Body of pancreas (tissue), 4 donors: ENCODE results near the gene HHAT. TPM values are rescaled to one million over a fixed set of nuclear protein-coding genes. Genes with fewer than 3 reads are reported as not detected.

Experiments
- ATAC-seq: fragments of 150-250 bp; one replicate; pipeline ENCODE4 v1.9.1; 2016
- DNase-seq, 4 donors: peaks; one replicate each; pipeline ENCODE4 v3.0.0-alpha.2; 2019
- H3K27ac ChIP-seq, 4 donors: fragments of 200-600 bp; sonication (generic); 1 replicate in 3 of 4; 2 replicates in 1 of 4; pipeline versions ENCODE4 v1.5.1 to v1.6.1; 2016 to 2019; ENCODE audit warnings: mild to moderate bottlenecking in 1 of 4, mixed read lengths in 1 of 4, moderate library complexity in 1 of 4
- H3K27me3 ChIP-seq, 2 donors: fragments of 200-600 bp; sonication (generic); one replicate each; pipeline ENCODE4 v1.6.0; 2016; ENCODE audit warnings: mild to moderate bottlenecking in 1 of 2
- H3K36me3 ChIP-seq, 2 donors: fragments of 200-600 bp; sonication (generic); replicated peaks in 1 of 2; 2 replicates each; pipeline ENCODE4 v1.5.1; 2016; ENCODE audit warnings: low read depth in 2 of 2; ENCODE audit not compliant: insufficient read depth in 1 of 2
- H3K4me1 ChIP-seq: fragments of 200-600 bp; sonication (generic); one replicate; pipeline ENCODE4 v1.6.0; 2016
- H3K4me3 ChIP-seq, 2 donors: fragments of 200-600 bp; sonication (generic); 1 replicate in 1 of 2; 2 replicates in 1 of 2; pipeline ENCODE4 v1.5.1; 2016 to 2019
- H3K9me3 ChIP-seq, 3 donors: fragments of 200-600 bp; sonication (generic); 1 replicate in 2 of 3; 2 replicates in 1 of 3; pipeline ENCODE4 v1.5.1; 2016
- POLR2A ChIP-seq, 3 donors: fragments of 450-650 bp; IDR thresholded peaks; one replicate each; pipeline ENCODE4 v1.6.1; 2016; ENCODE audit warnings: antibody characterized with exemption in 3 of 3, mild to moderate bottlenecking in 2 of 3
- WGBS, 2 donors: methylation state at CpG; one replicate each; pipeline ENCODE4 v1.1.5; 2017; 5-methylcytosine and 5-hydroxymethylcytosine counted together
- intact Hi-C: fragments of 100-400 bp; cut with DNase I; formaldehyde crosslinking; loops from one replicate; pipeline ENCODE4 v1.15.1; 2023
- total RNA-seq, 2 donors: library from RNA; depleted of rRNA; stranded (reverse); fragments of >200 nt; gene quantifications; one replicate each; pipeline ENCODE4 v1.1.0, GENCODE V29; 2016
- TF ChIP-seq, protein P1 (sequence below), 7 experiments: fragments of 450-650 bp in 4 of 7; fragments of 200-600 bp in 3 of 7; sonication (generic) in 3 of 7; IDR thresholded peaks; one replicate each; pipeline ENCODE4 v1.5.1; 2016 to 2019; ENCODE audit warnings: antibody characterized with exemption in 7 of 7

The HHAT gene
- total RNA-seq, 2 donors from 2014 or later, result 4.4 to 19.4 TPM

GRCh38 chr1:210465150-210465549, 136.4 kb downstream of the HHAT start:
- no peak for TF ChIP-seq POLR2A (IDR thresholded peaks at IDR 0.05)
- TF ChIP-seq, protein P1, sequence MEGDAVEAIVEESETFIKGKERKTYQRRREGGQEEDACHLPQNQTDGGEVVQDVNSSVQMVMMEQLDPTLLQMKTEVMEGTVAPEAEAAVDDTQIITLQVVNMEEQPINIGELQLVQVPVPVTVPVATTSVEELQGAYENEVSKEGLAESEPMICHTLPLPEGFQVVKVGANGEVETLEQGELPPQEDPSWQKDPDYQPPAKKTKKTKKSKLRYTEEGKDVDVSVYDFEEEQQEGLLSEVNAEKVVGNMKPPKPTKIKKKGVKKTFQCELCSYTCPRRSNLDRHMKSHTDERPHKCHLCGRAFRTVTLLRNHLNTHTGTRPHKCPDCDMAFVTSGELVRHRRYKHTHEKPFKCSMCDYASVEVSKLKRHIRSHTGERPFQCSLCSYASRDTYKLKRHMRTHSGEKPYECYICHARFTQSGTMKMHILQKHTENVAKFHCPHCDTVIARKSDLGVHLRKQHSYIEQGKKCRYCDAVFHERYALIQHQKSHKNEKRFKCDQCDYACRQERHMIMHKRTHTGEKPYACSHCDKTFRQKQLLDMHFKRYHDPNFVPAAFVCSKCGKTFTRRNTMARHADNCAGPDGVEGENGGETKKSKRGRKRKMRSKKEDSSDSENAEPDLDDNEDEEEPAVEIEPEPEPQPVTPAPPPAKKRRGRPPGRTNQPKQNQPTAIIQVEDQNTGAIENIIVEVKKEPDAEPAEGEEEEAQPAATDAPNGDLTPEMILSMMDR (IDR thresholded peaks at IDR 0.05), result no peak
- intact Hi-C loops, result no loop called here
- H3K27me3 ChIP-seq, result no peaks in the 10 kb centered on the region
- H3K4me1 ChIP-seq, result no peaks in the 10 kb centered on the region
- no peak overlapping the region for H3K27ac ChIP-seq
- no peak for ATAC-seq
- no peak overlapping the region for H3K4me3 ChIP-seq
- WGBS, 2 donors, result 84 to 86% methylated on average over 3 of the region's 3 CpGs
- H3K36me3 ChIP-seq, result no peaks in the 10 kb centered on the region
- H3K9me3 ChIP-seq, result no peaks in the 10 kb centered on the region
- no peak for DNase-seq

DNA sequence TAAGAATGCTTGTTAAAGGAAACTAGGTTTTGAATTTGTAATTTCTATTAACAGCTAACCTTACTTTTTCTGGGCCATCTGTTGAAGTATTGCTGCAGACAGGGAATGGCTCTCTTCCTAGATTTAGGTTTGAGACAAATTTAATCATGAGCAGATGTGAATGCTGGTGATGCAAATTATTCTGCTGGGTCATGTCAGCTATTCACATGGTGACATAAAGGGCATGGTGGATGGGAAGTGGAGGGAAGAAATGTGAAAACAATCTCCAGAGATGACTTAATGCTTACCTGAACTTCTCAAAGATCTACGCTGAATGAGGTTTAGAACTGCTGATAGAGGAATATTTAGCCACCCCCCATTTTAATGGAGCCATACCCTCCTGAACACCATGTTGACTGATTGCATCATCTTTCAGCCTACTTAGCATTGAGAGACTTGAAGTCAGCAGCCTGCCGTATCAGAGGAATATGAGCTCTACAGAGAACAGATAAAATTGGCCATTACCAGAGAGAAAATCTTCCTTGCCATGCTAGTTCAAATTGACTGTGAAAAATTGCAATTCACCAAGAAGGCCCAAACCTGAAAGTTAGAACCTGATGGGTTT, 138.8 kb downstream of the HHAT start:
- TF ChIP-seq, protein P1 (IDR thresholded peaks at IDR 0.05), result no peak
- no peak for TF ChIP-seq POLR2A (IDR thresholded peaks at IDR 0.05)
- DNase-seq, result no peak
- ATAC-seq, result no peak
- WGBS, 2 donors, result 90 to 100% methylated on average over 2 of the region's 2 CpGs
- no peaks in the 10 kb centered on the region for H3K4me1 ChIP-seq
- no peak overlapping the region for H3K4me3 ChIP-seq
- H3K9me3 ChIP-seq, result no peaks in the 10 kb centered on the region
- H3K27me3 ChIP-seq, result no peaks in the 10 kb centered on the region
- H3K27ac ChIP-seq, result no peak overlapping the region
- H3K36me3 ChIP-seq, result no peaks in the 10 kb centered on the region
- intact Hi-C loops, result no loop called here

- H3K27ac ChIP-seq, result no peak overlapping the region
- DNase-seq, result no peak
- no peak for TF ChIP-seq POLR2A (IDR thresholded peaks at IDR 0.05)
- TF ChIP-seq, protein P1 (IDR thresholded peaks at IDR 0.05), result no peak
- ATAC-seq, result no peak
- H3K4me1 ChIP-seq, result no peaks in the 10 kb centered on the region
- intact Hi-C loops, result no loop called here
- no peaks in the 10 kb centered on the region for H3K36me3 ChIP-seq
- H3K4me3 ChIP-seq, result no peak overlapping the region
- 62 to 75% methylated on average over 3 of the region's 3 CpGs for WGBS, 2 donors
- H3K27me3 ChIP-seq, result no peaks in the 10 kb centered on the region
- H3K9me3 ChIP-seq, result no peaks in the 10 kb centered on the region
Measured at GRCh38 chr1:210469441-210469840, 140.7 kb downstream of the HHAT start.

GRCh38 chr1:210475321-210475720, 146.6 kb downstream of the HHAT start:
- intact Hi-C loops, result no loop called here
- DNase-seq, result no peak
- H3K27ac ChIP-seq, result no peak overlapping the region

DNA sequence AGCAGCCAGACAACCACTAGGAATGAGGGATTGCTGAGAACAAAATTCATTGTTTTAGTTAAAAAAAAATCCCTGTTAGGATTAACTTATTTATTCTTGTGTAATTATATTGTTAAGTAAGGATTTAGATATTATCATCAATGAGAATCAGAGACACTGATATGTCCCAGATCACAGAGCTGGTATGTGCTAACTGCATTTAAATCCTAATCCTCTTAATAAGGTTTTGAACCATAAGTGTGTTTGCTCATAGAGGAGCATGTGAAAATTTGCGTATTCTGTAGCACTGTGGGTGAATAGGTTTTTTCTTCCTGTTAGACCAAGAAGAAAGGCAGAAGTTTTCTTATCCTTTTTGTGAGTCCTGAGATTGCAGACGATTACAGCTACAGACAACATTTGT, 147.1 kb downstream of the HHAT start:
- no peak overlapping the region for H3K4me3 ChIP-seq
- no peaks in the 10 kb centered on the region for H3K4me1 ChIP-seq
- no peaks in the 10 kb centered on the region for H3K36me3 ChIP-seq
- DNase-seq (no peak), ATAC-seq (no peak)
- TF ChIP-seq POLR2A (IDR thresholded peaks at IDR 0.05), result no peak
- TF ChIP-seq, protein P1 (IDR thresholded peaks at IDR 0.05), result no peak
- 40 to 49% methylated on average over 2 of the region's 2 CpGs for WGBS, 2 donors
- H3K27ac ChIP-seq, result no peak overlapping the region
- intact Hi-C loops, result no loop called here
- H3K9me3 ChIP-seq, result no peaks in the 10 kb centered on the region
- no peaks in the 10 kb centered on the region for H3K27me3 ChIP-seq

More at GRCh38 chr1:210475321-210475720, 146.6 kb downstream of the HHAT start:
- H3K4me3 ChIP-seq, result no peak overlapping the region
- TF ChIP-seq, protein P1 (IDR thresholded peaks at IDR 0.05), result no peak
- no peak for TF ChIP-seq POLR2A (IDR thresholded peaks at IDR 0.05)
- H3K9me3 ChIP-seq, result no peaks in the 10 kb centered on the region
- no peaks in the 10 kb centered on the region for H3K4me1 ChIP-seq
- no peak for ATAC-seq
- H3K27me3 ChIP-seq, result no peaks in the 10 kb centered on the region
- H3K36me3 ChIP-seq, result no peaks in the 10 kb centered on the region
